Epithelial cell of proximal tubule (primary cell): ENCODE measurements around the gene RPL19. TPM values are rescaled to one million over a fixed set of nuclear protein-coding genes. Genes with fewer than 3 reads are reported as not detected.

Experiments used
- DNase-seq: peaks from one replicate; pipeline ENCODE4 v3.0.0-alpha.2; 2011; ENCODE audit warnings: low read depth
- H3K4me3 ChIP-seq: 2 replicates; pipeline ENCODE4 v1.5.1; 2011; ENCODE audit warnings: low read depth, mild to moderate bottlenecking, low read length
- CTCF ChIP-seq: conservative IDR thresholded peaks from 2 replicates; pipeline ENCODE4 v1.5.1; 2012; ENCODE audit warnings: low read depth, mild to moderate bottlenecking, low read length
- total RNA-seq: library from RNA; depleted of rRNA; stranded (reverse); fragments of >200 nt; gene quantifications from 2 replicates; pipeline ENCODE4 v1.2.3, GENCODE V29; 2015

The RPL19 gene
- total RNA-seq, 1 donor from 2014 or later: 2,474 TPM

- TF ChIP-seq CTCF: no peak
- DNase-seq: no peak
Observed at GRCh38 chr17:39156491-39156890, 43.6 kb upstream of the RPL19 start.

GRCh38 chr17:39158623-39159022, 41.5 kb upstream of the RPL19 start:
- no peak for DNase-seq
- no peak for TF ChIP-seq CTCF
- H3K4me3 ChIP-seq: no peak overlapping the region

More at GRCh38 chr17:39156491-39156890, 43.6 kb upstream of the RPL19 start:
- H3K4me3 ChIP-seq: no peak overlapping the region

DNA sequence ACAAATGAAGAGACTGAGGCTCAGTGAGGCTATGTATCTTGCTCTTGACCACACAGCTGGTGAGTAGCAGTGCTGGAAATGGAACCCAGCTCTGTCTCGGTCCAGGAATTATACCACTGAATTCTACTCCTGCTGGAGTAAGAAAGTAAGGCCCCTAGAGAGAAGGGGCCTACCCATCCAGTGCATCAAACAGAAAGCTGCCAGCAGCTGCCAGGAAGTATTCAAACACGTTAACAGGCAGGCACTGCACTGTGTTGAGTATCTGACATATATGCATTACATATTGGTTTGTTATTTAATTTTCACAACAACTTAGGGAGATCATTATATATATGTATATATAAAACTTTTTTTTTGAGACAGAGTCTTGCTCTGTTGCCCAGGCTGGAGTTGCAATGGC, 38.1 kb upstream of the RPL19 start:
- TF ChIP-seq CTCF: no peak
- no peak for DNase-seq
- no peak overlapping the region for H3K4me3 ChIP-seq

DNA sequence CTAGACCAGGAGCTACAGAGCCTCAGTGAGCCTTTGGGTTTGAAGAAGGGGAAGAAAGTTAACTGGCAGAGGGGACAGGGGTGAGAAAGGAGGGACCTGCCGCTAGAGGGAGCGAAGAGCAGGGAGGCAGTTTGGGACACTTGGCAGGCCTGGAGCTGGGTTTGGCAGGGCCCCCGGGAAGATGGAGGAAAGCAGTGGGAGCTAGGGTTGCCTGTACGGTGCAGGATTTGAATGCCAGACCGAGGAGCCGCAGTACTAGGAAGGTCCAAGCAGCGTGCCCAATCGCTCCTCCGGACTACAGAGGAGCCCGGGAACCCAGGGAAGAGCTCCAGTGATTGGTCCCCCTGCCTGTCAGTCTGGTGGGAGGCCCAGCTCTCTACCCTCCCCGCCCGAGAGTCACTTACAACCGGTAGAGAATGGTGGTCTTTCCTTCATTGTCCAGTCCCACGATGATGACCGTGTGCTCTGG, 35.4 kb upstream of the RPL19 start:
- peak; percentile 25 for DNase-seq

DNA sequence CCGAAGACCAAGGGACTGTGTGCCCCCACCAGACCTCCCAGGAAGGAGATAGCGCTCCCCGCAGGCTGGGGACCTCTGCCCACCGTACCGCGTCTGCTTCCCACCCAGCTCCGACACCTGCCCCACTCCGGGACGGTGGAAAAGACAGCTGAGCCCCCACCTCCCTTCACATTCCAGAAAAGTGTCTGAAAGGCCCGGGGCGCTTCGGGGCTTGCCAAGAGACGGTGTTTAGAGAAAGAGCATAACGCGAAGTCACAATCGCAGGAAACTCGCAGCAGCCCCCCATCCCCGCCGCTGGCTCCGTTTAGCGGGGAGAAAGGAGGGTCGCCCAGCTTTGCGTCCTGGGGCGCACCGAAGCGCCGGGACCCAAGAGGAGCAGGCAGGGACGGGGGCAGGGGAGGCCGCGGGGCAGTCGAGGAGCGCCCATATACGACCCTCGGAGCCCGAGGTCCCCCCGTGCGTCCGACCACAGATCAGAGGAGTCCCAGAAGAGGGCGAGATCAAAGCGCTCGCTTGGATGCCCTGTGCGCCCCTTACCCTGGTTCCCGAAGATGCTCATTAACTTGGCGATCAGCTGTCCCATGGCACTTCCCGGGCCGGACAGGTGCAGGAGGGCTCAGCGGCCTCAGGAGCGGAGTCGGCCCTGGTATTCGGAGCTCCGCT, 34.8 kb upstream of the RPL19 start:
- H3K4me3 ChIP-seq: peak overlapping the region; percentile 51
- TF ChIP-seq CTCF: no peak
- DNase-seq: no peak

More for the DNA sequence above, 35.4 kb upstream of the RPL19 start:
- peak overlapping the region; percentile 51 for H3K4me3 ChIP-seq
- TF ChIP-seq CTCF: peak; percentile 89

GRCh38 chr17:39165841-39166349, 34.2 kb upstream of the RPL19 start, which contains the start of gene ARL5C:
TSS of gene ARL5C (minus strand) at chr17:39166161. CDS start at chr17:39165760, 401 bp downstream.
- no peak for TF ChIP-seq CTCF
- DNase-seq: no peak
- peak within 1 kb of the TSS; percentile 51 for H3K4me3 ChIP-seq
